ENCODE results near the gene TRPT1. TPM values are rescaled to one million over a fixed set of nuclear protein-coding genes. Genes with fewer than 3 reads are reported as not detected.

Gene TRPT1
- total RNA-seq, 1 donor from 2014 or later, result 27.8 TPM

DNA sequence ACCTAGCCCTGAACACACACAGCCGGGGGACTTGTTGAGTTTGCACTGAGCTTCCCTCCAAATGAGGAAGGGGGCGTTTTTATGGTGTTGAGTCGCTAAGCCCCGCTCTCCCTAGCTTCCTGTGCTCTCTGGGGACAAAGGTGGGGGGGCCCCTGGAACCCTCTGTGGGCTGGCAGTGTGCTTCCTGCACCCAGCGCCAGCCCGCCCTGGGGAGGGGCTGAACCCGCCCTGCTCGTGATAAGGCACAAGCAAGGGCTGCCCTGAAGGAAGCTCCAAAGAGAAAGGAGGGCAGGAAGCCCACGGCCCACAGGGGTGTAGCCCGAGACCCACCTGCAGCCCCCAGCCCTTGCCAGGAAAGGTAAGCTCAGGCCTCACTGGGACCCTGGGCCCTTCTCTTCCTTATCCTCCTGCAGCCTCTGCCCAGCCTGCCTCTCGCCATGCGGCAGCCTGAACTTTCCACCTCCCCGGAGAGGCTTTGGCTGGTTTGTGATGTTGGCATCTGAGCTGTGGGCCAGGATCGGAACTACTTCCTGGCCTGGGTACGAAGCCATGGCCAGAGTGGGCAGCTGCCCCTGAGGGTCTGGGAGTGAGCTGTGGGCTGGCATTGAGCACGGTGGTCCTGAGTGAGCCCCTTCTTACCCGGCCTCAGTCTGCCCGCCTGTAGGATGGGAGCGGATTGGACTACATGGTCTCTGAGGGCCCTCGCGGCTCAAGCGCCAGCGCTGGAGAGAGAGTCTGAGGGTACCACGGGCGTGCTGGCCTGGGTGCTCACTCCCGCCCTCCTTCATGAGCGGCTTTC, 19.3 kb downstream of the TRPT1 start, which contains the start of gene FERMT3:
Gene FERMT3 (plus strand): TSS at position 265 of the 799 bp plus-strand sequence. CDS start 644 bp downstream, outside the sequence.
- H3K4me3 ChIP-seq, result peak within 1 kb of the TSS; percentile 64
- TF ChIP-seq, protein P1, sequence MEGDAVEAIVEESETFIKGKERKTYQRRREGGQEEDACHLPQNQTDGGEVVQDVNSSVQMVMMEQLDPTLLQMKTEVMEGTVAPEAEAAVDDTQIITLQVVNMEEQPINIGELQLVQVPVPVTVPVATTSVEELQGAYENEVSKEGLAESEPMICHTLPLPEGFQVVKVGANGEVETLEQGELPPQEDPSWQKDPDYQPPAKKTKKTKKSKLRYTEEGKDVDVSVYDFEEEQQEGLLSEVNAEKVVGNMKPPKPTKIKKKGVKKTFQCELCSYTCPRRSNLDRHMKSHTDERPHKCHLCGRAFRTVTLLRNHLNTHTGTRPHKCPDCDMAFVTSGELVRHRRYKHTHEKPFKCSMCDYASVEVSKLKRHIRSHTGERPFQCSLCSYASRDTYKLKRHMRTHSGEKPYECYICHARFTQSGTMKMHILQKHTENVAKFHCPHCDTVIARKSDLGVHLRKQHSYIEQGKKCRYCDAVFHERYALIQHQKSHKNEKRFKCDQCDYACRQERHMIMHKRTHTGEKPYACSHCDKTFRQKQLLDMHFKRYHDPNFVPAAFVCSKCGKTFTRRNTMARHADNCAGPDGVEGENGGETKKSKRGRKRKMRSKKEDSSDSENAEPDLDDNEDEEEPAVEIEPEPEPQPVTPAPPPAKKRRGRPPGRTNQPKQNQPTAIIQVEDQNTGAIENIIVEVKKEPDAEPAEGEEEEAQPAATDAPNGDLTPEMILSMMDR (IDR thresholded peaks at IDR 0.05), result no peak
- peak; percentile 89 for DNase-seq
- H3K4me1 ChIP-seq, result peaks cover 50% of the 10 kb centered on the region
- ATAC-seq, result peak; percentile 66 to 77
- peak within 1 kb of the TSS; percentile 85 for H3K27ac ChIP-seq
- intact Hi-C loops (cut with DNase I), result no loop called here
- H3K27me3 ChIP-seq (ENCODE audit: low read depth), result no peaks in the 10 kb centered on the region
- H3K36me3 ChIP-seq, result peaks cover 54% of the 10 kb centered on the region
- no peaks in the 10 kb centered on the region for H3K9me3 ChIP-seq

DNA sequence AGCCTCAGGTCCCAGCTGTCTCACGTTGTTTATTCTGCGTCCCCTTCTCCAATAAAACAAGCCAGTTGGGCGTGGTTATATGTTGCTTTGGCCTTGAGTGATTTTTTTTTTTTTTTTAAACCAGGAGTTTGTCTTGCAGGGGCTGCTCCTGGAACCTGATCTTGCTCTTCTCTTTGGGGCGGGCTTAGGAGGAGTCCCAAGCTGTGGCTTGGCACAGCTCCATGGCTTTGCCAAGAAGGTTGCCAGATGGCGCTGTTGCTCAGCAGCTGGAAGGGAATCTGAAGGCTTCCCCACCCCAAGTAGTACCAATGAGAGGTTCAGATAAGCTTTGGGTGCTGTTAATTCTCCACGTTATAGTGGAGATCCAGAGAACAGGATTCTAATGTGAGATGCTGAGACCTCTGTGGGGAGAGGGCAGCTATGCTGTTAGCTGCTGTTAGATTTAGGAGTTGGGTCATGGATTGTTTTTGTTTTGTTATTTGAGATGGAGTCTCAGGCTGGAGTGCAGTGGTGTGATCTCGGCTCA, 21.5 kb downstream of the TRPT1 start:
- Histone ChIP-seq H3K9me3 (no peaks in the 10 kb centered on the region), H3K36me3 (peaks cover 57% of the 10 kb centered on the region), H3K27me3 (ENCODE audit: low read depth) (no peaks in the 10 kb centered on the region), H3K4me3 (no peak overlapping the region), H3K4me1 (peaks cover 50% of the 10 kb centered on the region), H3K27ac (no peak overlapping the region)
- TF ChIP-seq, protein P1 (IDR thresholded peaks at IDR 0.05), result peak; percentile 77
- peak; percentile 91 for DNase-seq
- intact Hi-C loops (cut with DNase I), result no loop called here
- ATAC-seq, result peak; percentile 78 to 79

DNA sequence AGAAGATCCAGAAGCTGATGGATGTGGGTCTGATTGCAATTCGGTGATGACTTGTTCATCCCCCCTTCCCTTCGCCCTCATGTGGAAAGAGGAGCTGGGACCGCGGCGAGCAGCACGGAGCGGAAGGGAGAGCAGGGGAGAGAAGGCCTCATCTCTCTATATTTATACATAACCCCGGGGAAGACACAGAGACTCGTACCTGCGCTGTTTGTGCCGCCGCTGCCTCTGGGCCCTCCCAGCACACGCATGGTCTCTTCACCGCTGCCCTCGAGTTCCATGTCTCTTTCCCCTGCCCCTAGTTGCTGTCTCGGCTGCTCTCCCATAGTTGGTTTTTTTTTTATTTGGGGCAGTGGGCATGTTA, 21.9 kb downstream of the TRPT1 start:
- no peaks in the 10 kb centered on the region for H3K27me3 ChIP-seq (ENCODE audit: low read depth)
- H3K9me3 ChIP-seq, result no peaks in the 10 kb centered on the region
- H3K4me1 ChIP-seq, result peaks cover 49% of the 10 kb centered on the region
- TF ChIP-seq, protein P1 (IDR thresholded peaks at IDR 0.05), result no peak
- H3K27ac ChIP-seq, result no peak overlapping the region
- DNase-seq, result no peak
- no peak for ATAC-seq
- peaks cover 61% of the 10 kb centered on the region for H3K36me3 ChIP-seq
- intact Hi-C loops (cut with DNase I), result no loop called here
- no peak overlapping the region for H3K4me3 ChIP-seq

DNA sequence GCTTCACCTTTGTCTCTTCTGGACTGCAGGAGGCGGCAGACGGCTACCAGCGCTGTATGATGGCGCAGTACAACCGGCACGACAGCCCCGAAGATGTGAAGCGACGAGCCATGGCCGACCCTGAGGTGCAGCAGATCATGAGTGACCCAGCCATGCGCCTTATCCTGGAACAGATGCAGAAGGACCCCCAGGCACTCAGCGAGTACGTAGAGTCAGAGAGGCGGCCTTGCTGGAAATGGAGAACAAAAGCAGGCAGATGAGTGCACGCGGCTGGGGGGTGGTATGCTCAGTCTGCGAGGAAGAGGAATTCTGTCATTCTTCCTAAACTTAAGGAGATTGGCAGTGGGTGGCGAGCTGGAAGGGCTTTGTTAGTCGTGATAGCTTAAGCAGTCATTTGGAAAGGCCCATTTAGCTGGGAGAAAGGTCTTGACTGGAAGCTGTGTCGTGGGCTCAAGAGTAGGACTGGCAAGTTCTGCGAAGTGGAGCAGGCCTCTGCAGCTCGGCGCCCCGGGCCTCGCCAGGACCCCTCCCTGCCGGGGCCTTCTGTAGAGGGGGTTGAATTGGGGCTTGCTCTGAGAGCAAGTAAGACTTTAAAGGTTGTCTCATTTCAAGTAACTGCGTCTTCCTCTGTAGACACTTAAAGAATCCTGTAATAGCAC, 22.4 kb downstream of the TRPT1 start:
- intact Hi-C loops (cut with DNase I), result no loop called here

DNA sequence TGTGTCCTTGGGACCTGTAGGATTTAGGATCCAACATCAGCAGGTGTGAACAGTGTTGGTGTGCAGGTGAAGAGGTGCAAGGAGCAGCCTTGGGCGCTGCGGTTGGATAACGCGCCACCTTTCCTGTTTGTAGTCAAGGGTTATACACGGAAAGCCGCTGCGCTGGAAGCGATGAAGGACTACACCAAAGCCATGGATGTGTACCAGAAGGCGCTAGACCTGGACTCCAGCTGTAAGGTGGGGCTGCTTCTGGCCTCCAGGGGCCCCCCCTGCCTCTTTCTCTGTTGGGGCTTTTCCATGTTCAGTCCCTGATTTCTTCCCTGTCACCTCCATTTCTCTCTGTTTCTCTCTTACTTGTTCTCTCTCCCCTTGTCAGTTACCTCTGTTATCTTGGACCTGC, 23.0 kb downstream of the TRPT1 start:
- Histone ChIP-seq H3K4me3 (no peak overlapping the region), H3K27ac (no peak overlapping the region), H3K36me3 (peaks cover 71% of the 10 kb centered on the region), H3K4me1 (peaks cover 39% of the 10 kb centered on the region), H3K27me3 (ENCODE audit: low read depth) (no peaks in the 10 kb centered on the region), H3K9me3 (no peaks in the 10 kb centered on the region)
- intact Hi-C loops (cut with DNase I), result no loop called here
- TF ChIP-seq, protein P1 (IDR thresholded peaks at IDR 0.05), result no peak
- ATAC-seq (no peak), DNase-seq (no peak)

More for the DNA sequence above, 22.4 kb downstream of the TRPT1 start:
- Histone ChIP-seq H3K27ac (no peak overlapping the region), H3K4me1 (peaks cover 44% of the 10 kb centered on the region), H3K36me3 (peaks cover 66% of the 10 kb centered on the region), H3K27me3 (ENCODE audit: low read depth) (no peaks in the 10 kb centered on the region), H3K4me3 (no peak overlapping the region), H3K9me3 (no peaks in the 10 kb centered on the region)
- TF ChIP-seq, protein P1 (IDR thresholded peaks at IDR 0.05), result no peak
- ATAC-seq (no peak), DNase-seq (no peak)

All from lower lobe of right lung (tissue), 2 donors.